Activated CD8-positive, alpha-beta T cell treated with anti-CD3 and anti-CD28 coated beads for 36 hours (primary cell): ENCODE measurements around the gene MGST3. TPM values are rescaled to one million over a fixed set of nuclear protein-coding genes. Genes with fewer than 3 reads are reported as not detected.
"Not testable (repeated sequence)": the region's sequence is repeated elsewhere in the genome, so short reads cannot be mapped to it uniquely, and the experiment has no call there.

Source experiments
- ATAC-seq: fragments of 200-7000 bp; cut with Tn5 transposase; one replicate; pipeline ENCODE4 v1.10.0; 2021; ENCODE audit warnings: mild to moderate bottlenecking, moderate library complexity
- CTCF ChIA-PET: fragments of 350-600 bp; sonication (Branson Sonifier 250); formaldehyde crosslinking; loops from one replicate; lab custom pipeline; 2021; ENCODE audit warnings: antibody characterized with exemption; lab: Charles Lee
- POLR2A ChIA-PET: fragments of 350-600 bp; sonication (Branson Sonifier 250); formaldehyde crosslinking; loops from one replicate; lab custom pipeline; 2021; ENCODE audit warnings: antibody characterized with exemption; lab: Charles Lee
- DNase-seq: peaks from one replicate; pipeline ENCODE4 v3.0.0-alpha.2; 2020
- H3K27ac Mint-ChIP-seq: one replicate; pipeline ENCODE4 v1.8.0; 2021; ENCODE audit warnings: mild to moderate bottlenecking, mixed read lengths
- H3K27me3 Mint-ChIP-seq: one replicate; pipeline ENCODE4 v1.8.0; 2021; ENCODE audit warnings: mixed read lengths
- H3K36me3 Mint-ChIP-seq: one replicate; pipeline ENCODE4 v1.8.0; 2021; ENCODE audit warnings: low read depth, mixed read lengths
- H3K4me1 Mint-ChIP-seq: one replicate; pipeline ENCODE4 v1.8.0; 2021; ENCODE audit warnings: low read depth, mixed read lengths
- H3K4me3 Mint-ChIP-seq: one replicate; pipeline ENCODE4 v1.8.0; 2021; ENCODE audit warnings: mild to moderate bottlenecking, moderate library complexity, mixed read lengths
- H3K9me3 Mint-ChIP-seq: one replicate; pipeline ENCODE4 v1.8.0; 2021; ENCODE audit warnings: mixed read lengths
- CTCF ChIP-seq: fragments of 200-600 bp; IDR thresholded peaks from one replicate; pipeline ENCODE4 v1.8.0; 2022; ENCODE audit warnings: antibody characterized with exemption, mild to moderate bottlenecking
- intact Hi-C: fragments of 100-400 bp; cut with micrococcal nuclease; formaldehyde crosslinking; loops from one replicate; pipeline ENCODE4 v1.10.0; 2022
- total RNA-seq, 2 experiments: library from RNA; stranded (reverse); gene quantifications; one replicate each; pipeline ENCODE4 v1.2.3, GENCODE V29; 2021

MGST3 gene
- 10 to 100 TPM; 23.8 to 26.1 TPM for total RNA-seq

GRCh38 chr1:165630629-165631341, at the start of gene MGST3:
TSS of gene MGST3 (plus strand) at chr1:165631234. CDS start at chr1:165649848, 18,614 bp downstream.
- no peak within 1 kb of the TSS for H3K27ac Mint-ChIP-seq
- POLR2A ChIA-PET = interaction anchor here (0.6 kb wide), 1 partner anchor 1246 kb away, joined by 3 read pairs; the partner anchor contains the start of gene TADA1

GRCh38 chr1:165581926-165582325, 49.1 kb upstream of the MGST3 start:
- no peak for TF ChIP-seq CTCF
- ATAC-seq (no peak), DNase-seq (no peak)
- ChIA-PET POLR2A (no interaction called here), CTCF (no interaction called here)
- Mint-ChIP-seq H3K4me1 (no peaks in the 10 kb centered on the region), H3K9me3 (no peaks in the 10 kb centered on the region), H3K27ac (no peak overlapping the region), H3K36me3 (no peaks in the 10 kb centered on the region), H3K27me3 (peaks cover 3% of the 10 kb centered on the region), H3K4me3 (no peak overlapping the region)
- intact Hi-C loops = no loop called here

More at GRCh38 chr1:165630629-165631341, at the start of gene MGST3:
- Mint-ChIP-seq H3K9me3 (no peaks in the 10 kb centered on the region), H3K27me3 (no peaks in the 10 kb centered on the region), H3K4me3 (no peak within 1 kb of the TSS), H3K36me3 (no peaks in the 10 kb centered on the region), H3K4me1 (peaks cover 22% of the 10 kb centered on the region)
- ATAC-seq = peak; percentile 94
- CTCF ChIA-PET = interaction anchor here (1.3 to 3.7 kb wide), 2 partner anchors 29 to 32 kb away, joined by 8 to 12 read pairs; no protein-coding TSS in a partner anchor
- intact Hi-C loops = loop anchor here (2.0 kb wide), 1 partner anchor 68 kb away; the partner anchor contains the start of gene ALDH9A1
- TF ChIP-seq CTCF = no peak
- peak; percentile 98 for DNase-seq

- H3K27ac Mint-ChIP-seq = no peak overlapping the region
- H3K4me1 Mint-ChIP-seq = no peaks in the 10 kb centered on the region
- no peaks in the 10 kb centered on the region for H3K36me3 Mint-ChIP-seq
- no peak for TF ChIP-seq CTCF
- intact Hi-C loops = no loop called here
- no peak for DNase-seq
- H3K4me3 Mint-ChIP-seq = no peak overlapping the region
- CTCF ChIA-PET = interaction anchor here (1.5 to 2.2 kb wide), 2 partner anchors 194 to 219 kb away, joined by 8 to 14 read pairs; no protein-coding TSS in a partner anchor
- POLR2A ChIA-PET = no interaction called here
- peaks cover 29% of the 10 kb centered on the region for H3K27me3 Mint-ChIP-seq
- ATAC-seq = no peak
- H3K9me3 Mint-ChIP-seq = no peaks in the 10 kb centered on the region
Observed at GRCh38 chr1:165586398-165586797, 44.6 kb upstream of the MGST3 start.

GRCh38 chr1:165591391-165591790, 39.6 kb upstream of the MGST3 start:
- POLR2A ChIA-PET, H3K36me3 Mint-ChIP-seq, H3K9me3 Mint-ChIP-seq, DNase-seq, H3K27ac Mint-ChIP-seq, H3K4me3 Mint-ChIP-seq, H3K4me1 Mint-ChIP-seq, intact Hi-C loops, ATAC-seq: not testable (repeated sequence)
- H3K27me3 Mint-ChIP-seq = peaks cover 55% of the 10 kb centered on the region
- CTCF ChIA-PET = interaction anchor here (0.7 to 6.3 kb wide), 14 partner anchors 8 to 223 kb away, joined by 3 to 77 read pairs (median 12); no protein-coding TSS in a partner anchor

GRCh38 chr1:165592945-165593823, 37.9 kb upstream of the MGST3 start:
- peak; percentile 92 for TF ChIP-seq CTCF
- Mint-ChIP-seq H3K4me1 (peaks cover 11% of the 10 kb centered on the region), H3K27ac (no peak overlapping the region), H3K36me3 (no peaks in the 10 kb centered on the region), H3K27me3 (peaks cover 55% of the 10 kb centered on the region), H3K4me3 (no peak overlapping the region), H3K9me3 (no peaks in the 10 kb centered on the region)
- peak; percentile 52 for ATAC-seq
- CTCF ChIA-PET = interaction anchor here (0.6 to 6.3 kb wide), 34 partner anchors 9 to 479 kb away, joined by 3 to 77 read pairs (median 4); partner anchors contain the start of genes RXRG and TMCO1
- DNase-seq = peak; percentile 89
- intact Hi-C loops = loop anchor here (1.0 kb wide), 2 partner anchors 189 to 200 kb away; no protein-coding TSS in a partner anchor
- POLR2A ChIA-PET = no interaction called here
